ENCODE data around the gene CCDC152. TPM values are rescaled to one million over a fixed set of nuclear protein-coding genes. Genes with fewer than 3 reads are reported as not detected.

The CCDC152 gene
- polyA plus RNA-seq, 1 donor (not counting 4 experiments of a cell fraction or from before 2014, with no cell fraction given), result 0.71 TPM

- Histone ChIP-seq H3K27ac (ENCODE audit: control insufficient read depth, insufficient read depth, low read length) (no peak overlapping the region), H3K4me1 (ENCODE audit: control insufficient read depth, extremely low read depth, insufficient read depth, low read length) (peaks cover 3% of the 10 kb centered on the region), H3K36me3 (ENCODE audit: control insufficient read depth in 2 of 2, extremely low read depth in 1 of 2, insufficient read depth in 2 of 2, low read length in 2 of 2) (no peaks in the 10 kb centered on the region), H4K20me1 (ENCODE audit: control insufficient read depth, extremely low read depth, insufficient read depth, low read length) (no peaks in the 10 kb centered on the region), H2AFZ (ENCODE audit: control insufficient read depth, low read length) (no peak overlapping the region), H3K4me3 (ENCODE audit: control insufficient read depth in 2 of 3, extremely low read depth in 1 of 3, insufficient read depth in 2 of 3, low read depth in 1 of 3, low read length in 3 of 3) (no peak overlapping the region), H3K4me2 (ENCODE audit: control insufficient read depth, extremely low read depth, insufficient read depth, low read depth, low read length) (no peak overlapping the region), H3K9me1 (ENCODE audit: control insufficient read depth, extremely low read depth, insufficient read depth, low read length) (no peaks in the 10 kb centered on the region), H3K27me3 (ENCODE audit: control insufficient read depth, extremely low read depth, insufficient read depth, low read length) (no peaks in the 10 kb centered on the region), H3K9me3 (ENCODE audit: control insufficient read depth, low read depth, low read length) (no peaks in the 10 kb centered on the region), H3K9ac (ENCODE audit: control insufficient read depth, extremely low read depth, insufficient read depth, low read length) (no peak overlapping the region), H3K79me2 (ENCODE audit: control insufficient read depth, insufficient read depth, low read length) (no peaks in the 10 kb centered on the region)
- DNase-seq (ENCODE audit: low read depth, low spot score), result no peak
- TF ChIP-seq EZH2 (IDR thresholded peaks at IDR 0.05; ENCODE audit: low read length) (no peak), CTCF (optimal IDR thresholded peaks at IDR 0.05 in 1 of 3, IDR thresholded peaks at IDR 0.05 in 1 of 3, conservative IDR thresholded peaks at IDR 0.05 in 1 of 3; ENCODE audit: extremely low read depth in 1 of 3, insufficient read depth in 2 of 3, low read length in 3 of 3) (no peak)
- dilution Hi-C loops (cut with MboI; ENCODE audit: extremely low pct_ligation_motif_present, low sequenced_read_pairs), result no loop called here
- no peak for FAIRE-seq
Observed at GRCh38 chr5:42808888-42809611, 52.4 kb downstream of the CCDC152 start.

DNA sequence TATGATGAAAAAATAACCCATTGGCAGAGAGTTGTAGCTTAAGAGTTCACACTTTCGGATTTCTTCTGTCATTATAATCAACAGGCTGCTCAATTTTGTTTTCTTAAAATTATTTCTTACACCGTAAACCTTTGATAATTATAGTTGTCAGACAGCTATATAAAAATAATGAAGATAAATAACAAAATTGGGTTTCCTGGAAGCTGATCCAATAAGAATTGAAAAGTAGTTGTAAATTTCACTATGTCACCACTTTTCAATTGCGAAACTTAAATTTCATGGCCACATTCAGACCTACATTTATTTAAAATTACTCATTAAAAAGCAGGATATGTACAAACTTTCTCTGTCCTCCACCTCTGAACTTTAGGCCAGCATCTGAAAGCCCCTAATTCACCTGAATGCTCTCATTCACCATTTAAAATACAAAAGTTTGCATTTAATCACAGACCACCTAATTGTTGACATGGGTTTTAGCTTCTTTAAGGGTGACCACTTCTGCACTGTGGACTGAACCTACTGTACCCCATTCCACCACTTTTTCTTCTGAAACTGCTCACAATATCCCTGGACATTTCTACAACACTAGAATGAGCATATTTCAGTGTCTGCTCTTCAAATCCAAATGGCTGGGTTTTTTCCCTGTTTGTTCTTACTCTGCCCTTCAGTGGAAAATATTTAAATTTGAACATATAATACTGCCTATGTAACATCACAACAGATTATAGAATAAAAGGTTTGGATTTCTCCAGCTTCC is 54.4 kb downstream of the CCDC152 start:
- no peak overlapping the region for H3K9ac ChIP-seq (ENCODE audit: control insufficient read depth, extremely low read depth, insufficient read depth, low read length)
- H4K20me1 ChIP-seq (ENCODE audit: control insufficient read depth, extremely low read depth, insufficient read depth, low read length), result no peaks in the 10 kb centered on the region
- no peak for TF ChIP-seq EZH2 (IDR thresholded peaks at IDR 0.05; ENCODE audit: low read length)
- no peak for TF ChIP-seq CTCF (optimal IDR thresholded peaks at IDR 0.05 in 1 of 3, IDR thresholded peaks at IDR 0.05 in 1 of 3, conservative IDR thresholded peaks at IDR 0.05 in 1 of 3; ENCODE audit: extremely low read depth in 1 of 3, insufficient read depth in 2 of 3, low read length in 3 of 3)
- DNase-seq (ENCODE audit: low read depth, low spot score) (no peak), FAIRE-seq (no peak)
- no peaks in the 10 kb centered on the region for H3K27me3 ChIP-seq (ENCODE audit: control insufficient read depth, extremely low read depth, insufficient read depth, low read length)
- no peaks in the 10 kb centered on the region for H3K9me3 ChIP-seq (ENCODE audit: control insufficient read depth, low read depth, low read length)
- no peaks in the 10 kb centered on the region for H3K36me3 ChIP-seq (ENCODE audit: control insufficient read depth in 2 of 2, extremely low read depth in 1 of 2, insufficient read depth in 2 of 2, low read length in 2 of 2)
- peak overlapping the region; percentile 70 for H2AFZ ChIP-seq (ENCODE audit: control insufficient read depth, low read length)
- no peaks in the 10 kb centered on the region for H3K9me1 ChIP-seq (ENCODE audit: control insufficient read depth, extremely low read depth, insufficient read depth, low read length)
- peak overlapping the region in 2 of 3 experiments; percentile 10 to 53 for H3K4me3 ChIP-seq (ENCODE audit: control insufficient read depth in 2 of 3, extremely low read depth in 1 of 3, insufficient read depth in 2 of 3, low read depth in 1 of 3, low read length in 3 of 3)
- dilution Hi-C loops (cut with MboI; ENCODE audit: extremely low pct_ligation_motif_present, low sequenced_read_pairs), result no loop called here
- H3K4me1 ChIP-seq (ENCODE audit: control insufficient read depth, extremely low read depth, insufficient read depth, low read length), result peaks cover 3% of the 10 kb centered on the region
- H3K79me2 ChIP-seq (ENCODE audit: control insufficient read depth, insufficient read depth, low read length), result no peaks in the 10 kb centered on the region
- H3K27ac ChIP-seq (ENCODE audit: control insufficient read depth, insufficient read depth, low read length), result no peak overlapping the region
- peak overlapping the region; percentile 76 for H3K4me2 ChIP-seq (ENCODE audit: control insufficient read depth, extremely low read depth, insufficient read depth, low read depth, low read length)
